GM10266 (cell line): Measurements from ENCODE around the gene PGLYRP3.

Experiments
- DNase-seq: peaks from one replicate; pipeline ENCODE4 v3.0.0; 2012; ENCODE audit errors: extremely low spot score
- CTCF ChIP-seq: IDR thresholded peaks from 2 replicates; pipeline ENCODE4 v1.5.1; 2012; ENCODE audit warnings: mild to moderate bottlenecking, low read depth; ENCODE audit not compliant: control insufficient read depth, insufficient read depth; ENCODE audit errors: missing control alignments

The PGLYRP3 gene

GRCh38 chr1:153312570-153313186, at the start of gene PGLYRP3:
Gene PGLYRP3, minus strand, starts transcription at chr1:153312952. Its CDS starts 2,287 bp downstream, at chr1:153310665.
- no peak for DNase-seq
- TF ChIP-seq CTCF: peak; percentile 29

GRCh38 chr1:153362187-153362775, 49.5 kb upstream of the PGLYRP3 start:
- TF ChIP-seq CTCF: no peak
- no peak for DNase-seq

GRCh38 chr1:153361480-153362109, 48.8 kb upstream of the PGLYRP3 start:
- no peak for DNase-seq
- TF ChIP-seq CTCF: no peak

GRCh38 chr1:153360592-153361479, 48.1 kb upstream of the PGLYRP3 start:
- no peak for DNase-seq
- no peak for TF ChIP-seq CTCF

- no peak for TF ChIP-seq CTCF
- DNase-seq: no peak
These were observed 47.4 kb upstream of the PGLYRP3 start for GRCh38 chr1:153360190-153360589.

GRCh38 chr1:153359241-153359640, 46.5 kb upstream of the PGLYRP3 start:
- TF ChIP-seq CTCF: no peak
- DNase-seq: no peak

GRCh38 chr1:153358691-153358975, 45.9 kb upstream of the PGLYRP3 start:
- no peak for TF ChIP-seq CTCF
- no peak for DNase-seq
